ENCODE data around the gene BCL2. TPM values are rescaled to one million over a fixed set of nuclear protein-coding genes. Genes with fewer than 3 reads are reported as not detected.
"Not testable (repeated sequence)": the region's sequence is repeated elsewhere in the genome, so short reads cannot be mapped to it uniquely, and the experiment has no call there.

BCL2 gene
- total RNA-seq, 4 donors from 2014 or later, result 25.2 to 39.0 (median 36.1) TPM

- Histone ChIP-seq H3K27me3 (no peaks in the 10 kb centered on the region), H3K9me3 (no peaks in the 10 kb centered on the region), H3K27ac (replicated peaks in 1 of 4) (peak overlapping the region; percentile 95 to 98 (median 98)), H3K36me3 (peaks cover 15 to 21% (median 17%) of the 10 kb centered on the region in 4 donors), H3K4me3 (peak overlapping the region; percentile 85 to 97 (median 90)), H3K4me1 (peaks cover 11 to 35% (median 27%) of the 10 kb centered on the region in 4 donors)
- DNase-seq (ENCODE audit: extremely low spot score), result no peak
- no peak for TF ChIP-seq POLR2AphosphoS5 (IDR thresholded peaks at IDR 0.05)
- no peak for TF ChIP-seq CTCF (IDR thresholded peaks at IDR 0.05)
- no peak for TF ChIP-seq POLR2A (IDR thresholded peaks at IDR 0.05; ENCODE audit: low read depth)
- TF ChIP-seq EP300 (IDR thresholded peaks at IDR 0.05), result no peak
- intact Hi-C loops (cut with DNase I), result loop anchor here (5.0 kb wide), 1 partner anchor 56 kb away; the partner anchor contains the start of gene VPS4B
- WGBS, result 1% methylated on average over 12 of the region's 12 CpGs
These were observed 46.3 kb upstream of the BCL2 start for GRCh38 chr18:63365876-63366212.

GRCh38 chr18:63363951-63364350 lies 44.4 kb upstream of the BCL2 start:
- 62% methylated on average over 2 of the region's 2 CpGs for WGBS
- no peak for TF ChIP-seq POLR2A (IDR thresholded peaks at IDR 0.05; ENCODE audit: low read depth)
- TF ChIP-seq CTCF (IDR thresholded peaks at IDR 0.05), result no peak
- TF ChIP-seq EP300 (IDR thresholded peaks at IDR 0.05), result no peak
- no peak for TF ChIP-seq POLR2AphosphoS5 (IDR thresholded peaks at IDR 0.05)
- no peak for DNase-seq (ENCODE audit: extremely low spot score)
- Histone ChIP-seq H3K27me3 (no peaks in the 10 kb centered on the region), H3K9me3 (no peaks in the 10 kb centered on the region), H3K4me1 (peaks cover 11 to 35% (median 27%) of the 10 kb centered on the region in 4 donors), H3K27ac (replicated peaks in 1 of 4) (no peak overlapping the region), H3K4me3 (no peak overlapping the region), H3K36me3 (peaks cover 21 to 40% (median 33%) of the 10 kb centered on the region in 4 donors)
- intact Hi-C loops (cut with DNase I), result no loop called here

GRCh38 chr18:63363420-63363819 lies 43.9 kb upstream of the BCL2 start:
- H3K4me3 ChIP-seq; intact Hi-C loops (cut with DNase I); H3K27ac ChIP-seq (replicated peaks in 1 of 4); H3K27me3 ChIP-seq; H3K9me3 ChIP-seq; DNase-seq (ENCODE audit: extremely low spot score): not testable (repeated sequence)
- H3K4me1 ChIP-seq, result peaks cover 11 to 31% (median 27%) of the 10 kb centered on the region in 4 donors
- peaks cover 26 to 45% (median 35%) of the 10 kb centered on the region in 4 donors for H3K36me3 ChIP-seq
- WGBS, result 83% methylated on average over 1 of the region's 2 CpGs

- intact Hi-C loops (cut with DNase I), result no loop called here
- H3K4me3 ChIP-seq, result no peak overlapping the region
- TF ChIP-seq EP300 (IDR thresholded peaks at IDR 0.05) (no peak), POLR2AphosphoS5 (IDR thresholded peaks at IDR 0.05) (no peak), CTCF (IDR thresholded peaks at IDR 0.05) (no peak), POLR2A (IDR thresholded peaks at IDR 0.05; ENCODE audit: low read depth) (no peak)
- no peak for DNase-seq (ENCODE audit: extremely low spot score)
- H3K27ac ChIP-seq (replicated peaks in 1 of 4), result no peak overlapping the region
- no peaks in the 10 kb centered on the region for H3K27me3 ChIP-seq
- H3K36me3 ChIP-seq, result peaks cover 51 to 94% (median 78%) of the 10 kb centered on the region in 4 donors
- WGBS, result 75% methylated on average over 7 of the region's 7 CpGs
- H3K9me3 ChIP-seq, result no peaks in the 10 kb centered on the region
- no peaks in the 10 kb centered on the region for H3K4me1 ChIP-seq
These were observed 36.8 kb upstream of the BCL2 start for GRCh38 chr18:63356272-63356896.

GRCh38 chr18:63350230-63350629 lies 30.7 kb upstream of the BCL2 start:
- WGBS, result 50% methylated on average over 2 of the region's 2 CpGs
- Histone ChIP-seq H3K27ac (replicated peaks in 1 of 4) (no peak overlapping the region), H3K36me3 (peaks cover 40 to 96% (median 72%) of the 10 kb centered on the region in 4 donors), H3K27me3 (no peaks in the 10 kb centered on the region), H3K9me3 (no peaks in the 10 kb centered on the region), H3K4me3 (no peak overlapping the region), H3K4me1 (peaks cover 10 to 23% (median 18%) of the 10 kb centered on the region in 4 donors)
- intact Hi-C loops (cut with DNase I), result no loop called here
- TF ChIP-seq POLR2A (IDR thresholded peaks at IDR 0.05; ENCODE audit: low read depth), result no peak
- TF ChIP-seq CTCF (IDR thresholded peaks at IDR 0.05), result no peak
- no peak for TF ChIP-seq POLR2AphosphoS5 (IDR thresholded peaks at IDR 0.05)
- TF ChIP-seq EP300 (IDR thresholded peaks at IDR 0.05), result no peak
- DNase-seq (ENCODE audit: extremely low spot score), result no peak
